ENCODE data around the gene MARK2.

MARK2 gene

DNA sequence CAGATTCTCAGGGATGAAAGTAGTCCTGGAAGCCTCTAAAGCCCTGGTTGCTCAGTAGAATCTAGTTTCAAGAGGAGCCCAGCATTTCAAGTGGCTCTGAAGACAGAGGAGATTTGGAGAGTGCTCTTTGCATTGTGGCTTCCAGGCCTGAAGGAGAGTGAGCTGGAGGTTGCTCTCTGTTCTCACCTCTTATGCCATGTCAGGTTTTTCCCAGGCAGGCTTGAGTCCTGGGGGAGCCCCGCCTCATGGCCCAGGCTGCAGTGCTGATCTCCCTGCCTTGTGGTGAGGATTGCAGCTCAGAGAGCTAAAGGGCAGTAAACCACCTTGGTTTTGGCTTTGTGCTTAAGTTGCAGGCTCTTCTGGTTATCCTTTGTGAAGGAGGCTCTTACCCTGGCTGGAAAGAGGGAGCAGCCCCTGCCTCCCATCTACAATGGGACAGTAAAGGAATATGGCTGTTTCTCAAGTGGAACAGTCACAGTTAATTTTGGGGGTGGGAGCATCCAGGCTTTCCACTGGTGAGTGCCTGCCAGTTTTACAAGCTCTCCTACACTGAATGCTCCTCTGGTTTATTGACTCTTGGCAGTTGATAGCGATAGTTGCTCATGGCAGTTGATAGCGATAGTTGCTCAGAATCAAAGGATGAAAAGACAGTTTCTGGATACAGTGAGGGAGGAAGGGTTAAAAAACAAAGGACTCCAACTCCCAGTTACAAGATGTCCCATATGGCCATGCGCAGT, 45.5 kb downstream of the MARK2 start:
- H3K36me3 ChIP-seq (ENCODE audit: control insufficient read depth, insufficient read depth, low read length) = no peaks in the 10 kb centered on the region
- peaks cover 64% of the 10 kb centered on the region for H3K79me2 ChIP-seq
- H3K4me2 ChIP-seq (ENCODE audit: low read length) = no peak overlapping the region
- peaks cover 22% of the 10 kb centered on the region for H3K4me1 ChIP-seq
- H3K9ac ChIP-seq = no peak overlapping the region
- no peak overlapping the region for H3K4me3 ChIP-seq (ENCODE audit: low read depth, low read length)
- H3K27me3 ChIP-seq (ENCODE audit: control insufficient read depth, insufficient read depth, low read length) = no peaks in the 10 kb centered on the region
- H3K27ac ChIP-seq = no peak overlapping the region
- H3K9me3 ChIP-seq (ENCODE audit: control insufficient read depth, low read length) = no peaks in the 10 kb centered on the region
- TF ChIP-seq, protein P1, sequence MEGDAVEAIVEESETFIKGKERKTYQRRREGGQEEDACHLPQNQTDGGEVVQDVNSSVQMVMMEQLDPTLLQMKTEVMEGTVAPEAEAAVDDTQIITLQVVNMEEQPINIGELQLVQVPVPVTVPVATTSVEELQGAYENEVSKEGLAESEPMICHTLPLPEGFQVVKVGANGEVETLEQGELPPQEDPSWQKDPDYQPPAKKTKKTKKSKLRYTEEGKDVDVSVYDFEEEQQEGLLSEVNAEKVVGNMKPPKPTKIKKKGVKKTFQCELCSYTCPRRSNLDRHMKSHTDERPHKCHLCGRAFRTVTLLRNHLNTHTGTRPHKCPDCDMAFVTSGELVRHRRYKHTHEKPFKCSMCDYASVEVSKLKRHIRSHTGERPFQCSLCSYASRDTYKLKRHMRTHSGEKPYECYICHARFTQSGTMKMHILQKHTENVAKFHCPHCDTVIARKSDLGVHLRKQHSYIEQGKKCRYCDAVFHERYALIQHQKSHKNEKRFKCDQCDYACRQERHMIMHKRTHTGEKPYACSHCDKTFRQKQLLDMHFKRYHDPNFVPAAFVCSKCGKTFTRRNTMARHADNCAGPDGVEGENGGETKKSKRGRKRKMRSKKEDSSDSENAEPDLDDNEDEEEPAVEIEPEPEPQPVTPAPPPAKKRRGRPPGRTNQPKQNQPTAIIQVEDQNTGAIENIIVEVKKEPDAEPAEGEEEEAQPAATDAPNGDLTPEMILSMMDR (IDR thresholded peaks at IDR 0.05) = no peak
- H2AFZ ChIP-seq = no peak overlapping the region

DNA sequence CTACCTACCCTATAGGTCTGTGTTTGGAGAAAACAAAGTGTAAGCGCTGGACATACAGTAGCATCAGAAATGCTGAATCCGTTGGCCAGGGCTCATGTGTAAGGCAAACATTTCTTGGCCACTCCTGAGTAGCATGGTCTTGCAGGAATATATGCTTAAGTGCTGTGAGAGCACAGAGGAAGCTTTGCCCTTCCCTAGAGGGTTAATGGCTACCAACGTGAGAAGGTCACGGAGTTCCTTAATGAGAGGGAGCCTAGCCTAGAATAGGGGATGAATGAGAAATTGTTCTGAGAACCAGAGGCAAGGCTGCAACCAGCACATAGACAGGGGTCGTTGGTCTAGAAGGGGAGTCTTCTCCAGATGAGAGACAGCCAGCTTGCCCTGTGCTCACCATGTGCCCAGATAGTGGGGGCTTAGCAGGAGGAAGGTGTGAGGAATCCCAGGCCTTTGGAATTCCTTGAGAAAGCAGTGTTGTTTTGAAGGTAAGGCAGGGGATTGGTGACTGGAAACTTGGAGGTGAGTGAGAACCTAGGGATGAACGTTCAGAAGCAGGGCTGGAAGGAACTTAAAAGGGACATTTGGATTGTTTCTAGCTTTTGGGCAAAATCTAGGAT, 48.6 kb downstream of the MARK2 start:
- Histone ChIP-seq H3K4me2 (ENCODE audit: low read length) (peak overlapping the region; percentile 62), H3K27ac (no peak overlapping the region), H3K36me3 (ENCODE audit: control insufficient read depth, insufficient read depth, low read length) (no peaks in the 10 kb centered on the region), H3K9me3 (ENCODE audit: control insufficient read depth, low read length) (no peaks in the 10 kb centered on the region), H3K4me3 (ENCODE audit: low read depth, low read length) (no peak overlapping the region), H2AFZ (no peak overlapping the region), H3K79me2 (peaks cover 59% of the 10 kb centered on the region), H3K9ac (no peak overlapping the region), H3K27me3 (ENCODE audit: control insufficient read depth, insufficient read depth, low read length) (no peaks in the 10 kb centered on the region), H3K4me1 (peaks cover 12% of the 10 kb centered on the region)
- TF ChIP-seq, protein P1 (IDR thresholded peaks at IDR 0.05) = no peak

DNA sequence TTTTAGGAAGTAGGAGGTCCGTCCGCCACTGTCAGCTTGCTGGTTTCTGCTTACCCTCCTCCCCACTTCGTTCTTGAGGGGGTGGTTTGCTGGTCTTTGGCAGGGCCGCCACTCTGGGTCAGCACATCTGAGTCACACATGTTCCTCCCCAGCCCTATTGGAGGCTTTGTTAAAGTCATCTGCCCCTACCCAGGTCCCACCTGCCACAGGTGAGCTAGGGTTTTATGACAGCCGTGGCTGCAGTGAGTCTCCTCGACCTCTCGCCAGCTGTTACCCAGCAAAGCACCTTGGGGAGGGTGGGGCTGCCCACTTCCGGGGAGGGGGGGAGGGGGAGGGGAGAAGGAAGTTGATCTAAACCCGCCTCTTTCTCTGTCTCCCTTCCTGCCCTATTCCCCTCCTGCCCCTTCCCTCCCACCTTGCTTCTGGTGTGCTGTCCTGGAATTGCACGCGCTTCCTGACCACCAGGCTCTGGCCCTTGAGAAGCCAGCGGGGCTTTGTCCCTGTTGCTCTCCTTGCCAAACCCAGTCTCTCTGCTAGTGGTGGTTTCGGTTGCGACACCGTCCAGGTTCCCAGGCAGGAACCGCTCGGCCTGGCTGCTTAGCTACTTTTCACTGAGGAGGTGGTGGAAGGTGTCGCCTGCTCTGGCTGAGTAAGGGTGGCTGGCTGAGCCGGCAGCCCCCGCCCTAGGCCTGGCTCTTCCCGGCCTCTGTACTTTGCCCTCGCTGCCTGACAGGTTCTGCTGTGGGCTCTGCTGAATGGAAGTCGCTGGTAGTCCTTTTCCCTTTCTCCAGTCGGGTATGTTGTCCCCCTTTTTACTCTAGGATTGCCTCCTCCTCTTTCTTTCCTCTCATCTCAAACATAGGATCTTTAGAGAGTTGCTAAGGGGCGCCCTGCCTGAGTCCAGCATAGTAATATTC, 49.5 kb downstream of the MARK2 start:
- no peak overlapping the region for H3K9ac ChIP-seq
- peaks cover 12% of the 10 kb centered on the region for H3K4me1 ChIP-seq
- H3K9me3 ChIP-seq (ENCODE audit: control insufficient read depth, low read length) = no peaks in the 10 kb centered on the region
- no peaks in the 10 kb centered on the region for H3K27me3 ChIP-seq (ENCODE audit: control insufficient read depth, insufficient read depth, low read length)
- TF ChIP-seq, protein P1 (IDR thresholded peaks at IDR 0.05) = no peak
- H3K4me2 ChIP-seq (ENCODE audit: low read length) = peak overlapping the region; percentile 62
- no peaks in the 10 kb centered on the region for H3K36me3 ChIP-seq (ENCODE audit: control insufficient read depth, insufficient read depth, low read length)
- H2AFZ ChIP-seq = no peak overlapping the region
- H3K4me3 ChIP-seq (ENCODE audit: low read depth, low read length) = peak overlapping the region; percentile 16
- H3K27ac ChIP-seq = peak overlapping the region; percentile 57
- H3K79me2 ChIP-seq = peaks cover 55% of the 10 kb centered on the region

DNA sequence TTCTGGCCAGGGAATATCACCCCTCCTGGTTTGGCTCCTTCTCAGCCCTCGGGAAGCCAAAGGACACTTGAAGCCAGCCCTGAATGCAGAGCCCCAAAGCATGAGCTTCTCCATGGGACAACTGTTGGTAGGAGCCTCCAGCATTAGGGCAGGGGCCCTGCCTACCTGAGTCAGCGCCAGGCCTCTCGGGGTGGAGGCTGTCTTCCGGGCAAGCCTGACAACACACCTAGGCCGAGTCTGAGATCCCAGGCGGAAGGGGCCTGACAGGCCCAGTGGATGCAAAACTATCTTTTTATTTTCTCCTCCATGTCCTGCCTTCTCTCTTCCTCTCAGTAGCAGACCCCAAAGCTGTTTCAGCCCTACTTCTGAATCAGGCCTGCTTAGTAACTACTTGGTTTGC, 50.4 kb downstream of the MARK2 start:
- H3K4me3 ChIP-seq (ENCODE audit: low read depth, low read length) = no peak overlapping the region

More for the DNA sequence above, 50.4 kb downstream of the MARK2 start:
- TF ChIP-seq, protein P1 (IDR thresholded peaks at IDR 0.05) = no peak
- Histone ChIP-seq H3K9me3 (ENCODE audit: control insufficient read depth, low read length) (no peaks in the 10 kb centered on the region), H3K36me3 (ENCODE audit: control insufficient read depth, insufficient read depth, low read length) (no peaks in the 10 kb centered on the region), H2AFZ (no peak overlapping the region), H3K4me2 (ENCODE audit: low read length) (no peak overlapping the region), H3K79me2 (peaks cover 46% of the 10 kb centered on the region), H3K27me3 (ENCODE audit: control insufficient read depth, insufficient read depth, low read length) (no peaks in the 10 kb centered on the region), H3K27ac (no peak overlapping the region), H3K4me1 (peaks cover 12% of the 10 kb centered on the region), H3K9ac (no peak overlapping the region)

Data from parathyroid adenoma (tissue), 2 donors.